Choroid plexus epithelial cell (primary cell): Measurements from ENCODE around the gene B4GALNT3.

Experiments used
- DNase-seq: peaks from one replicate; pipeline ENCODE4 v3.0.0-alpha.2; 2010; ENCODE audit warnings: low read depth
- H3K4me3 ChIP-seq: 2 replicates; pipeline ENCODE4 v1.5.1; 2011; ENCODE audit warnings: low read depth, mild to moderate bottlenecking, control low read depth, low read length, moderate library complexity
- TF ChIP-seq, protein P1 (sequence below): conservative IDR thresholded peaks from 2 replicates; pipeline ENCODE4 v1.5.1; 2011; ENCODE audit warnings: low read depth, mild to moderate bottlenecking, control low read depth, inconsistent platforms, low read length, moderate library complexity

B4GALNT3 gene

DNA sequence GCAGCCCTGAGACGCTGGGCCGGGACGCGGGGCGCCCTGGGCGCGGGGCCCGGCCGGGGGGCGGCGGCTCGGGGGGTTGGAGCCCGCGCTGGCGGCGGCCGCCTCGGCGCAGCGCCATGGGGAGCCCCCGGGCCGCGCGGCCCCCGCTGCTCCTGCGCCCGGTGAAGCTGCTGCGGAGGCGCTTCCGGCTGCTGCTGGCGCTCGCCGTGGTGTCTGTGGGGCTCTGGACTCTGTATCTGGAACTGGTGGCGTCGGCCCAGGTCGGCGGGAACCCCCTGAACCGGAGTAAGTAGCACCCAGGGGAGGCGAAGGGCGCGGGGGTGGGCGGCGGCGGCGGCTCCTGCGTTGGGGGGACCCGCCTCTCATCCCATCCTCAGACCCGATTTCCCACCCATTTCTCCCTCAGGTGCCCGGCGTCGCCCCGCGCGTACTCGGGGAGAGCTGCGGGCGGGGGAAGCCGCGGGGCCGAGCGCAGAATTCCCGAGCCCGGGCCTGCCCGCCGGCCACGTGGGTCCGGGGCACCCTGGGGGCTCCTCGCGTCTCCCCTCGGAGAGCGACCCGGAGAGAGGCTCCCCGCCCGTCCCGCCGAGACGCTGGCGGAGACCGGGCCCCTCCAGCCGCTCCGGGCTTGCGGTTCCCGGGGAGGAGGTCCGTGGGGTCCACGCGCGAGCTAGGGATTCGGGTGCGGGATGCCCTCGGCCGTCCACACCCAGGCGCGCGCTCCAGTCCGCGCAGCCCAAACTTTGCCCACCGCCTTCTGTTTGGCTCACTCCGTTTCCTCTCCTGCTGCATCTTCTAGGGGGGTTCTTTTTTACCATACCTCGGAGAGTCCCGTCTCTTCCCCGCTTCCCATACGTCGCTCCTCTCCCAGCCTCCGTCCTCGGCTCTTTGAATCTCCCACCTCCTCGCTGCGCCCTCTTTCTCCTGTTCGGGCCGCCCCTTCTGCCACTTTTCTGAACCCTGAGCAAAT lies 807 bp downstream of the B4GALNT3 start:
- peak overlapping the region; percentile 39 for H3K4me3 ChIP-seq
- DNase-seq, result no peak
- TF ChIP-seq, protein P1, sequence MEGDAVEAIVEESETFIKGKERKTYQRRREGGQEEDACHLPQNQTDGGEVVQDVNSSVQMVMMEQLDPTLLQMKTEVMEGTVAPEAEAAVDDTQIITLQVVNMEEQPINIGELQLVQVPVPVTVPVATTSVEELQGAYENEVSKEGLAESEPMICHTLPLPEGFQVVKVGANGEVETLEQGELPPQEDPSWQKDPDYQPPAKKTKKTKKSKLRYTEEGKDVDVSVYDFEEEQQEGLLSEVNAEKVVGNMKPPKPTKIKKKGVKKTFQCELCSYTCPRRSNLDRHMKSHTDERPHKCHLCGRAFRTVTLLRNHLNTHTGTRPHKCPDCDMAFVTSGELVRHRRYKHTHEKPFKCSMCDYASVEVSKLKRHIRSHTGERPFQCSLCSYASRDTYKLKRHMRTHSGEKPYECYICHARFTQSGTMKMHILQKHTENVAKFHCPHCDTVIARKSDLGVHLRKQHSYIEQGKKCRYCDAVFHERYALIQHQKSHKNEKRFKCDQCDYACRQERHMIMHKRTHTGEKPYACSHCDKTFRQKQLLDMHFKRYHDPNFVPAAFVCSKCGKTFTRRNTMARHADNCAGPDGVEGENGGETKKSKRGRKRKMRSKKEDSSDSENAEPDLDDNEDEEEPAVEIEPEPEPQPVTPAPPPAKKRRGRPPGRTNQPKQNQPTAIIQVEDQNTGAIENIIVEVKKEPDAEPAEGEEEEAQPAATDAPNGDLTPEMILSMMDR, result no peak

DNA sequence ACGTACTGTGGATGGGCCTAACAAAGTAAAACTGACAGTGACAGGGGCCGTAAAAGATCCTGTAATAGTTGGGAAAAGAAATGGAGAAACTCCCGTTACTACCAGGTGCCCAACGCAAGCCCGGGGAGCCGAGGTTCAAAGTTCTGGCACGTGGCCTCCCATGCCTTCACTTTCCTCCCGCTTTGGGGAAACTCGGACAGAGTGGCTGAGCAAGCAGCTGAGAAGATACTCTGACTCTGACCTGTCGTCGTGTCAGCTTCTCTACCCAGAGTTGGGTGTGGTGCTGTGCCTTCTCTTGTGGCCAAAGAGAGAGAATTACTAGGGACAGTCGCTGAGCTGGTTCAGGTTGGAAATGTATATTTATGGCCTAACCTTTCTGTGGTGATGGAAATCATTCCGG lies 1.7 kb downstream of the B4GALNT3 start:
- TF ChIP-seq, protein P1, result no peak
- no peak for DNase-seq
- H3K4me3 ChIP-seq, result no peak overlapping the region

DNA sequence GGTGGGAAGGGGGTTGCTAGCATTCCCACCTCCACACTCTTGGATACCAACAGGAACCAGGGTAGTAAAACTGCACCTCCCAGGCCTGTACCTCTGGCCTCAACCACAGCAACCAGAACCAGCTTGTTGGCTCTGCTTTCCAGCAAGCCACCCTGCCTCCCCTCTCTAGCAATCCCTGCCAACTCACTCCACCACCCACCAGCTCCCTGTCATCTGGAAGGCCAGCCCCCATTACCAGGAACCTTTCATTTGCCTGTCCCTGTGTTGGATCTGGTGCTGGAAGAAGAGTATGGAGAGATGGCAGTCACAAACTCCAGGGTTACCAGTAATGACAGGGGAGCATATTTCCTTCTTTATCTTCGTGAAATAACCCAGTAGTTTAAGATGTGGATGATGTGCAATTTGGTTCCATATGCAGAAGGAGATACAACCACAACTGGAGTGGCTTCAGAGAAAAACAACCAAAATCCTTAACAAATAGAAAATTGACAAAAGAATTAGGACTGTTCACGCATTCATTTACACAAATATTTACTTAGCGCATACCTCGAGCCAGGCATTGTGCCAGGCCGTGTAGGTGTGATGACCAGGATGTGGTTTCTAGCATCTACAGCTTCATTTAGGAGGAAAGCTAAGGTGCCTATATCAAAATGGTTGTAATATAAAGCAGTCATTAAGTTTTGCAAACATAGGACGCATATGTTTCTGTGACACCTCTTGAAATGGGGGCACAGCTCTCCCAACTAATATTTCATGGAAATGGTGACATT lies 3.4 kb downstream of the B4GALNT3 start:
- DNase-seq, result no peak
- TF ChIP-seq, protein P1, result no peak
- no peak overlapping the region for H3K4me3 ChIP-seq

DNA sequence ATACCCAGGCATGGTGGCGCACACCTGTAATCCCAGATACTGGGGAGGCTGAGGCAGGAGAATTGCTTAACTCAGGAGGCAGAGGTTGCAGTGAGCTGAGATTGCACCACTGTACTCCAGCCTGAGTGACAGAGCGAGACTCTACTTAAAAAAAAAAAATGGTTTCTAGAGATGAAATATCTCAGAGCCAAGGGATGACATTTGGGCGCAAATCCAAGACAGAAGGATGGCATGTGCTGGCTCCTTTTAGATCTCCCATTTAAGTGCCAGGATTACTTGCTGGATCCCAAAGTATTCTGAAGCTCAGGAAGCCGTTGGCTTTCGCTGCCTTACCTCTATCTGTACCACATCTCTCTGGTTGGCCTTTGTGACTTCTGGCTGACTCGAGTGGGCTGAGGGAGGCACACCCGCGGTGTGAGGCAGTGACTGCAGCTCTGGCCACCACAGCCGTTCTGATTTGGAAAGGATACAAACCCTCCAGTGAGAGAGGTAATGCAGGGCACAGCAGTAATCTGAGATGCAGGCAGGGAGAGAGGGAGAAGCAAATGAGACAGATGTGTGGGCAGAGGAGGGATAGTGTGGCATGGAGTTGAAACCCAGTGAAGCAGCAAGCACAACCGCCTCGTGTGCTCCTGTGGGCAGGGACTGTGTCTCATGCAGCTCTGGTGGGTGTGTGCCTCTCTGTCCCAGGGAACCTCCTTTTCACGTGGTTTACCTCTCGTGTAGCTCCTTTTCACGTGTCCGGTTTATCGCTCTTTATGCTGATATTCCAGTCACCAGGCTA lies 4.9 kb downstream of the B4GALNT3 start:
- DNase-seq, result no peak
- TF ChIP-seq, protein P1, result no peak
- no peak overlapping the region for H3K4me3 ChIP-seq

DNA sequence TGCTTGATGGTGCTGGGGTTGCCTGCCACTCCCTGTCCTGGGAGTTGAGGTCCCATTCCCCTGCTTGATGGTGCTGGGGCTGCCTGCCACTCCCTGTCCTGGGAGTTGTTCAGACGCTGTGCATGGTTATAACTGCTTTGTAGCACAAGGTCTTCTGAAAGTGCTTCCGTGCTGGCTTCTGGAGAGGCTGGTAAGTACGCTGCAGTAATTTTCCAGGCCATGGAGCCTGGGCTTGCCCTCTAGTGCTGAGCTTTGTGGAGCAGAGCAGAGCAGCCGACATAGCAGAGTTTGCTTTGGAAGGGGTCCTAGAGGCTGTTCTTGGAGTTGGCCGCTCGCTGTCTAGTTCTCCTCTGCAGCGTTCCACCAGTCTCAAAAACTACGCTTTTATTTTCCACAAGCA lies 6.3 kb downstream of the B4GALNT3 start:
- no peak overlapping the region for H3K4me3 ChIP-seq
- DNase-seq, result no peak
- TF ChIP-seq, protein P1, result no peak

DNA sequence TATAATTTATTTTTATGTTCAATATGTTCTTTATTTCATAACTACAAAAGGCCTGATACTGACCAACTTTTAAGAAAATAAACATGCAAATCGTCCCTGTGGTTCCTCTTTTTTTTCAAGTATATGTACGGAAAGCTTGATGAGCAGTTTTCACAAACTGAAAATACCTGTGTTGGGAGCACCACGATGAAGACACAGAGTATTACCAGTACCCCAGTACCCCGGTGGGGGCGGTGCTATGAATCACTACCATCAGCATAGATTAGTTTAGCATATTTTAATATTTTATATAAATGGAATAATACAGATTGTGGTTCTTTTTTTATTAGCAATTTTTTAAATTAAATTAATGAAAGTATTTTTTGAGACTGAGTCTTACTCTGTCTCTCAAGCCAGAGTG lies 7.0 kb downstream of the B4GALNT3 start:
- TF ChIP-seq, protein P1, result no peak
- no peak overlapping the region for H3K4me3 ChIP-seq
- no peak for DNase-seq
